ENCODE results near the gene KIF12. TPM values are rescaled to one million over a fixed set of nuclear protein-coding genes. Genes with fewer than 3 reads are reported as not detected.
"Not testable (repeated sequence)": the region's sequence is repeated elsewhere in the genome, so short reads cannot be mapped to it uniquely, and the experiment has no call there.

Gene KIF12
- polyA plus RNA-seq, 10 donors: 0.19 to 5.1 (median 0.52) TPM; not detected in 2

GRCh38 chr9:114048533-114049415, 50.3 kb downstream of the KIF12 start:
- no peak for DNase-seq

DNA sequence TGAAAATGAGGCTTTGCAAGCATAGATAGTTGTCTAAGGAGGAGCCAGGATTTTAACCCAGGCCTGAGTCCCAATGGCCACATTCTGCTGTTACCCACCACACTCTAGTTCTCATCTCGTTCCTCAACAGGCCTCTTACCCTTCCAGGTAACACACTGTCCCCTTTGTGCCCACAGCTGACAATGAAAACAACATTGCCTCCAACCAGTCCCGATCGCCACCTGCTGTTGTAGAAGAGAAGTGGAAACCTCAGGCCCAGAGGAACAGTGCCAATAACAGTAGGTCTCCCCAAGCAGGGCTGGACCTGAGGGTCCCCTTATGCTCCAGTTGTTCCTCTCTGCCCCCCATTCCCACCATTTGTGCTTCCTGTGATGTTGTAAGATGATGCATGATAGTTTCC, 51.4 kb downstream of the KIF12 start:
- no peak for DNase-seq

DNA sequence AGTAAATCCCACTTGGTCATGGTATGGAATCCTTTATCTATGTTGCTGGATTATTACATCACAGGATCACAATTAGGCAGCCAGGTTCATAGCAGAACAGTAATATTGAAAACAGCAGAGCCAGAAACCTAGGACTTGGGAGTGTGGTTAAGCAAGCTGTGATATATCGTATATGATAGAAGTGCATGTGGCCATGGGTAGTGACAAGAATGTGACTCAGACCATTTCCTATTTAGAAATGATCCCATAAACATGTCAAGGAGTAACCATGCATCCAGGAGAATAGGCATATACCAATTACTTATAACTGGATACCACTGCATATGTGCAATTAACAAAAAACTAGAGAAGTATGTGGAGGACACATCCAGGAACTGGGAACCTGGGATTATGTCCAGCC, 52.2 kb downstream of the KIF12 start:
- DNase-seq: no peak

- no peak for DNase-seq
These were observed 52.8 kb downstream of the KIF12 start for GRCh38 chr9:114046237-114046755.

DNA sequence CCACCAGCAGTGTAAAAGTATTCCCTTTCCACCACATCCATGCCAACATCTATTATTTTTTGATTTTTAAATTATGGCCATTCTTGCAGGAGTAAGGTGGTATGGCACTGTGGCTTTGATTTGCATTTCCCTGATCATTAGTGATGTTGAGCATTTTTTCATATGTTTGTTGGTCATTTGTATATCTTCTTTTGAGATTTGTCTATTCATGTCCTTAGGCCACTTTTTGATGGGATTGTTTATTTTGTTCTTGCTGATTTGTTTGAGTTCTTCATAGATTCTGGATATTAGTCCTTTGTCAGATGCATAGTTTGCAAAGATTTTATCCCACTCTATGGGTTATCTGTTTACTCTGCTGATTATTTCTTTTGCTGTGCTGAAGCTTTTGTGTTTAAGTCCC, 55.4 kb downstream of the KIF12 start:
- not testable (repeated sequence) for DNase-seq

Other genes starting within 250 kb of the KIF12 start
- 10 to 100 TPM; 11.8 to 22.7 (median 14.6) TPM for gene ZNF618, start 223.0 kb downstream of the KIF12 start, polyA plus RNA-seq (ENCODE audit: insufficient read length in 10 of 10)
- gene AMBP, start 21.0 kb downstream of the KIF12 start, polyA plus RNA-seq (ENCODE audit: insufficient read length in 10 of 10): 1 to 10 TPM in 1 of 10 donors, under 1 TPM in 2, not detected in 7; 0.15 to 2.4 (median 0.68) TPM
- 10 to 100 TPM; 23.5 to 47.3 (median 33.0) TPM for gene COL27A1, start 56.2 kb upstream of the KIF12 start, polyA plus RNA-seq (ENCODE audit: insufficient read length in 10 of 10)
- gene ORM1, start 223.8 kb upstream of the KIF12 start, polyA plus RNA-seq (ENCODE audit: insufficient read length in 10 of 10): 1 to 10 TPM in 1 of 10 donors, under 1 TPM in 8, not detected in 1; 0.22 to 1.0 (median 0.69) TPM
- gene ORM2, start 230.6 kb upstream of the KIF12 start, polyA plus RNA-seq (ENCODE audit: insufficient read length in 10 of 10): under 1 TPM in 1 of 10 donors, not detected in 9; 0.21 TPM